Frontal cortex (tissue), 4 donors: Measurements from ENCODE around the gene JAZF1. TPM values are rescaled to one million over a fixed set of nuclear protein-coding genes. Genes with fewer than 3 reads are reported as not detected.

ENCODE experiments used
- DNase-seq, 2 donors: peaks; one replicate each; pipeline ENCODE4 v3.0.0; 2012; ENCODE audit warnings: low spot score in 2 of 2
- FAIRE-seq: peaks from 2 replicates; lab custom pipeline; 2012; peaks lifted over from hg19 to GRCh38; lab: Jason Lieb, UNC
- total RNA-seq: library from RNA; depleted of rRNA; stranded (reverse); fragments of >200 nt; gene quantifications from one replicate; pipeline ENCODE4 v1.2.3, GENCODE V29; 2014
- donor health status: control.
- donor health status: control.
- donor health status: control.

Gene JAZF1
- total RNA-seq, 1 donor from 2014 or later: 39.5 TPM

DNA sequence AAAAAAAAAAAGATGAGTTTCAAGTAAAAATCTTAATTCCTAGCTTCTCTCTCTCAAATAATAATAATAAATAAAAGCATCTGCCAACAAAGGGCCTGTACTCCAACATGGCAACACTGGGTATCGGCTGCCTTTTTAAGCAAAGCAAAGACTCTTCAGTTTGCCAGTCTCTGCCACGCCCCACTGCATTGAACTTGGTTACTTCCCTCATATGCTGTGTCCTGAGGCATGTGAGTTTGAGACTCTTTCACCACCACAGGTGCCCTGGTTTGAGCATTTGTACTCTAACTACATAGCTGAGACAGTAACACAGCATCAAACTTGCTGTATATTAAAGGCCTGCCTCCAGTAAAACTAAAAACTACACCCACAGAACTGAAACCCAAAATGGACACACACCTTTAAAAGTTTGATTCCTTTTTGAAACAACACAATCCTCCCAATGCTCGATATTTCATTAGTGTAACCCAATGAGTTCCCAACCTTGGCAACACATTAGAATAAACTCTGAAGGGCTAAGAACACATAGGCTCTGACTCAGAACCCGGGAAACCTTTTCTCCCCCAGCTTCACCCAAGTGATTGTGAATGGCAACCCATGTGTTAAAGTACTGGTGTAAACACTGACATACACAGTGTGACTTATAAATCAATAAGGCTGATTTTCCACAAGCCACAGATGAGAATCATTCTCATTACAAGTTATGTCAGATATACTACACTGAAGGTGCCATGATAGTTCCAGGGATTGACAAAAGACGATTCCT, 12.0 kb downstream of the JAZF1 start:
- FAIRE-seq: no peak
- DNase-seq: no peak

GRCh38 chr7:28166982-28167715, 13.4 kb downstream of the JAZF1 start:
- no peak for FAIRE-seq
- DNase-seq: no peak

DNA sequence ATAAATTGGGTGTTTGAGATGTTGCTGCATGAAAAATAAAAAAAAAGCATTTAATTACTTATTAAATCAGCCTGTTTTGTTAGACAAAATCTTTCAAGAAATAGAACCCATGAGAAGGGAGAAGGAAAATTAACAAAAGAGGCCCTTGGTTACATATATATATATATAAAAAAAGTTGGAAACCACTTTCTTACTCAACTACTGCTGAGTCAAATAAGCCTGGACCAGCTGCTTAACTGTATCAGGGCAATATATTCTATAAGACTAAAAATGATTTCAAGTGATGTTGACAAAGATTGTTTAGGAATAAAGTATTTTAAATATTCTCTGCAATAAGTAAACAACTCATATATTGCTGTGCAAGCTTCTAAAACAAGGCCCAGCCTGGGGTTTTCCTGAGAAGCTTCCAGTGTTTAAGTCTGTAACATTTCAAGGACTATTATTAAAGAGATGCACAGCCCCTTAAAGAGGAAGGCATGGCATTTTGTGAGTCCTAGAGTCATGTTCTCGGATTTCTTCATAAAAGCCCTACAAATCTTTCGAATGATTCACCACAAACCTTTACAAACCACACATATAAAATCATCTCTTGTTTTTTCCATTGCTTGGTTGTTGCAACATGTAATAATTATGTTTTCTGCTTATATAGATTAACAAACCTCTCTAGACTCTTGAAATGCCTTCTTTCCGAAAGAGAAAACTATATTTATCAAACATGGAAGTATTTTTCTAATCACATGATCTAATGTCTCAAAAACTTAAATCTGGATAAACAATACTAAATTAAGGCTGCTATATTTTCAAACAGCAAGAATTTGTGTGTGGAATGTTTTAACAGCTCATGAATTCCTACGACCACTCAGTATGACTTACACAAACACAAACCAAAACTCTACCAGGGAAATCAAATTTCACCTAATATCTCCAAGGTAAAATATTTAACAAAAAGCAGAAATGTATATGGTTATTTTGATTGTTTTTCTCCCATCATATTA, 14.3 kb downstream of the JAZF1 start:
- FAIRE-seq (no peak), DNase-seq (no peak)

DNA sequence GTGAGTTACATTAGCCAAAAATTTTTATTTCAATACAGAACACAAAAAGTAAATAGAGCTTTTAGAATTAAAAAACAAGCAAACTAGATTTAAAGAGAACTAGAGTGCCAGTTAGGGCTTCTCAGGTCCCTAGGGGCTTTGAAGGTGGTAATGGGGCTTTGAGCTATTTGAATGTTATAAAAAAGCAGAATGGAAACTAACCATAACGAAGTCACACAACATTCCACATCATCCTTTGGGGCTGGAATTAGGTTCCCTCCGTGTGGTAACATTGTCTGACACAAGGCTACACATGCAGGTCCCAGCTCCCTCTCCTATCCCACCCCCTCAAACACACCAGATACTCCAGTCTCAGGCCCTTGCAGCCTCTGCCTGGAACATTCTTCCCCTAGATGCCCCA, 15.3 kb downstream of the JAZF1 start:
- DNase-seq: no peak
- FAIRE-seq: no peak

GRCh38 chr7:28163949-28164348, 16.6 kb downstream of the JAZF1 start:
- DNase-seq (no peak), FAIRE-seq (no peak)

DNA sequence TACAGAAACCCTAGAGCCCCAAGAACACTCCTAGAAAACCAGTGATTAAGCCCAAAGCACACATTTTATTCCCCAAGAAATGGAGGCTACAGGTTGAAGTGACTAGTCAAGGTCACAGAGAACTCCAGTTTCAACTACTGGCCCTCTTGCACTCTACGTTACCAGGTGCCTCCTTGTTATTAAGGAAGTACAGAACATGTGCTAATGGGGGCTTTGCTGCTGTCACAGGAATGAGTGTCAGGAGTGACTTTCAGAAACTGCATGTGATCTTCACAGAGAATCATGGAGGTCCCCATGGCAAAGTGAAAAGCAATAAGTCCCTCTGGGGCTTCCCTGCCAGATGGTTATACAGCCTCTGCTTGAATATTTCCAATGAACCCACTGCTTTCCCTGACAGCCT, 19.3 kb downstream of the JAZF1 start:
- no peak for FAIRE-seq
- no peak for DNase-seq

DNA sequence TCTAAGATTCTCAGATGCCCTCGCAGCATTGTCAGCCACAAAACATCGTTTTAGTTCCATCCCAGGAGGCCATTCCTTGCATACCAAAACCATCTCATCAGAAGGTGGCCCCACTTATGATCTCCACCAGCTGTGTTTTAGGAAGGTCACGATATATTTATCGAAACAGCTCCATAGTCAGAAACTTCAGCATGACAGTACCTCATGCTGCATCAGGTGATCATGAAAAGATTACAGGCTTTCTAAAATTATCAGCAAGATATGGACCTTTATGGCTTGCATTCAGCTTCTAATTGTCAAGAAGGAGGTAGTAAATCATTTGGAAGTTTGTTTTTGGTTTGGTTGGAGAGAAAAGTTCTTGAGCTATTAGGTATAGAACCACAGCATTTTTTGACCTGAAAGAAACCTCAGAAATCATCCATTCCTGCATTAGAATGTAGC, 20.0 kb downstream of the JAZF1 start:
- FAIRE-seq (no peak), DNase-seq (no peak)

GRCh38 chr7:28157831-28158416, 22.7 kb downstream of the JAZF1 start:
- FAIRE-seq (no peak), DNase-seq (no peak)

GRCh38 chr7:28157076-28157745, 23.4 kb downstream of the JAZF1 start:
- DNase-seq: no peak
- no peak for FAIRE-seq

DNA sequence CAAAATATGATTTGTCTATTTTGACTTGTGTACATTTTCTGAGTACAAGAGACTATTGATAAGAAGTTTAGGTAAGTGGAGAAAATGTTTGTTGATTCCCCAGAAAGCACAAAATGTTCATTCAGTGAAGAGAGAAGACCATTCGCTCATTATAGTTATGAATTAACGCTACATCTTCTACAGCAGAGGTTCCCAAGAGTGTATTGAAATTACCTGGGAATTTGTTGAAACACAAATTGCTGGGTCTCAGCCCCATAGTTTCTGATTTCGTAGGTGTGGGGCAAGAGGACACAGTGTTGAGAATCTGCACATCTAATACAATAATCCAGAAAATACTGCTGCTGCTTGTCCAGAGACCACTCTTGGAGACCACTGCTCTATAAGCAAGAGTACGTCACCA, 24.2 kb downstream of the JAZF1 start:
- DNase-seq: no peak
- no peak for FAIRE-seq

DNA sequence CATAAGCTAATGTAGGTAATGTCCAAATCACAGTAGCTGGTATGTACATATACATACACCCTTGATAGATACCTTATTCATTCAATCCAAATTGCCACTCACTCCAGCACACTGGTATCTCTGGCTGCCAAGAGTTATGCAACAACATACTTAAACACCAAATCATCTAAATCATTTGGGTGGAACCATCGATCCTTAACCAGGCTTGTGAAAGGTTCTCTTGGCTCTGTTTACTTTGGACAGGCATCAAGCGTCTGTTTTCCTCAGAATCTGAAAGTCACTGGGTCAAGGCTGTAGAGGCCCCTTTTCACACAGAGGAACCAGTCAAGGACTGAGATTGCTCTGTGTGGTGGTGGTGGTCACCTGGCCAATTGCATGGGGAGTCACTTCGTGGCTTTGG, 24.6 kb downstream of the JAZF1 start:
- DNase-seq (no peak), FAIRE-seq (no peak)

DNA sequence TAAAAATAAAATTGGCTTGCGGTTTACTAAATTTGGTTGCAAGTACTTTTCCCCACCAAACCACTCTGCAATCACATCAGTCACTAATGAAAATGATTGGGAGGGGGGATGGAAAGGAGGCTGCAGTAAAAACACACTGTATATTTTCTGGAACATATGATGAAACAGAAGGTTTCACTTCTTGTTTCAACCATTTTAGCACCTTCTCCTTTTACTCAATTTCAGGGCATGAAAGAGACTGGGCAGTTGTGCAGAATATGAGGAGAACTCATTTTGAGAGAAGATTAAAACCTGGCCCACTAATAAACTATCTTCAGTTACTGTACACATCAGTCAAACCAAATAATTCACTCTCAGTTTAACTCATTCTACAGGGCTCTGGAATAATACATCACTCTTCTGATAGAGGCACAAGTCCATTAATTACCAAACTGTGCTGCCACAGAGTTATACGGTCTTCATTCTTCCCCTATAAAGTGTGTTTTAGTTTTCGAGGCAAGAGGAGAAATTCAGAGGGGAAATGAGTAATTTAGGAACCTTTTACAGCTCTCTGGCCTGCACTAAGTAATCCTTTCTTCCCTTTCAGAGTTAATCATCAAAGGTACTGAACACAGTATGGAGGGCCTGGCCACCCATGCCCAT, 25.5 kb downstream of the JAZF1 start:
- no peak for FAIRE-seq
- no peak for DNase-seq

GRCh38 chr7:28152594-28152993, 28.0 kb downstream of the JAZF1 start:
- FAIRE-seq (no peak), DNase-seq (no peak)

GRCh38 chr7:28151965-28152364, 28.6 kb downstream of the JAZF1 start:
- FAIRE-seq: no peak
- DNase-seq: no peak

GRCh38 chr7:28149291-28150101, 31.1 kb downstream of the JAZF1 start:
- FAIRE-seq: no peak
- DNase-seq: no peak

DNA sequence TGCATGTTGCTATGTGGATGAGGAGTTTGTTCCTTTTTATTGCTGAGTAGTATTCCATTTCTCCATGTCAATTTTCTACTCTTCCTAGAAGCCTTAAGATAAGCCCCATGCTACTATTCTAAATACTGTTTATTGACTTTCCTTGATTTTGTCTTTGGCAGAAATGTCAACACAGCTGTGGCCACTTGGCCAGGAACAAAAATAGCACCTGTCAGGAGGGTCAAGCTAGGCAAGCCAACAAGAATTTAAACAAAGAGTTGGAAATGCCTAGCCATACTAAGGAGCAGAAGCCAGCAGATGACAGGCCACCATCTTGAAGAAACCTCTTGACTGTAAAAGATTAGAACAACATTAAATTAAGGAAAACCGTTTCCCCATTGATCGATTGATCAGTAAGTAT, 34.7 kb downstream of the JAZF1 start:
- no peak for DNase-seq
- FAIRE-seq: no peak

DNA sequence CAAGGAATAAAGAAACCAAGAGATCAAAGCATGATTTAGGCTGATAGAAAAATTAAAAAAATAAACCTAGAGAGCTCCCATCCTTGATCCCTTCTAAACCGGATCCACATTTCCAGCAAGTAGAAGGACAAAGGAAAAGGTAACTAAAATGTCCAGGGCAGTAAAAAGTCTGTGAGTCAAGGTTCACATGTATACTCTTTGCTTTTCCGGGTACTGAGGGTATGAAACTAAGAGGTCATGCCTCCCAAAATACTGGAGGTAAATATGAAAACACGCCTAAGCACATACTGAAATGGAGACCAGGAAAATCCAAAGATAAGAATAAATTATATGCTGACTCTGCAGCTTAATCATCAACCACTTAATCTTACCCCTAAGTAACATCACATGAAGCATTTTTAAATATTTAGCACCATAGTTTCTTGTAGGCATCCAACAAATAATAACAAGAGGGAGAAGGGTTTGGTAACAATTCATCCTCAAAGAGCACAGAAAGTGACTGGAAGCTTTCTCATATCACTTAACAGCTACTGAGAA, 35.4 kb downstream of the JAZF1 start:
- FAIRE-seq (no peak), DNase-seq (no peak)

DNA sequence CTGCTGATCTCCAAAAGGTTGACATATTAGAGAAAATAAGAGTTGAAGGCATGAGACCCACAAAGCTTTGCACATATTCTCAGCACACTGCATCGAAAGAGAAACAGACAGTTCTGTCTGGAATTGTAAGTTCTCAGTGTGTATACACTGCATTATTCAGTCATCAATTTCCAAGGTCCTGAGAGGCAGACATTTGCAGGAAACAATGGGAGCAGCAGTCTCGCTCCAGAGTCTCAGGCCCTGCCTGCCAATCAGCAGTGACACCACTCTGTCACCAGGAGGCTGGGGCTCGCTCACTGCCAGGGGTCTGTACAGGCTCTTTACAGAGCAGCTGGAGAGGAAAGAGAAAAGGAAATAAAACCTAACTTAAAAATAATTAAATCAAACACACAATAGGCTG, 36.3 kb downstream of the JAZF1 start:
- FAIRE-seq (no peak), DNase-seq (peak in 1 of 2 donors; percentile 4)
